ENCODE measurements around the gene PRPF19.

Gene PRPF19

DNA sequence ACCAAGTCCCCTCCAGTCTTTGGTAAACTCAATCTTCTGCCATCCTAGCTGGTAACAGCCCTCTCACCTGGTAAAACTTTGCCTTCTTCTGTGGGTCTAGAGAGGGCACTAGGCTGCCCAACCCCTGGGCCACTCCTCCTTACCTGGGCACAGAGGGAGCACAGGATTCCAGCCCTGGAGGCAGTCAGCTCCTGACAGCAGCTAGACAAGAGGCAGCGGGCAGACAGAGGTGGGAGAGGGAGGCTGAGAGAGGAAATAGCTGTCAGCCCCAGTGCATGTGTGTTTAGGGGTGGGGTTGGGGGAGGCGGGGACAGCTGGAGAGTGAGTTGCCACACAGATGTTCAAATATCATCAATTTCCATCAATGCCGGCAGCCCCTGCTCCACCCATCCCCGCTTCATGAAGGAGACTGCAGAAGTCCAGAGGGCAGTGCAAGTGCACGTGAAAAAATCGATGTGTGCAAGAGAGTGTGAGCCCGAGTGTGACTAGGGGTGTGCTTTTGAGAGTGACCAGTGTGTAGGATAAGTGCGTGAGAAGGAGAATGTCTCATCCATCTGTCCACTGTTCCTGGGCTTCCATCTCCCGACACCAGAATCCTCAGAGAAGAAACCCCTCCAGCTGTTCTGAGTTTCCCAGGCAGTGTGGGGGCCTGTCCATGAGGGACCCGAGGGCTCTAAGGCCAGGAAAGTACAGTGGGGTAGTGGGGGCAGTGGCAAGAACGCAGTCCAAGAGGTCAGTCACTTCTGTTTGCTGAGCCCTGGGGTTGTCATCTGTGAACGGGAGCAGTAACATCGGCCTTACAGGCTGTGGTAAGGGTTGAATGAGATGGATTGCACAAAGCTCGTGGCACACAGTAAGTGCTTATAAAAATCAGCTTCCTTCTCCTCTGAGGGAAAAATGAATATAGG is 50.4 kb downstream of the PRPF19 start, which contains the start of gene PTGDR2:
Gene PTGDR2 (minus strand): TSS at position 225 of the 908 bp plus-strand sequence. CDS start 2,228 bp downstream, outside the sequence.
- no peak within 1 kb of the TSS for H3K27ac ChIP-seq (ENCODE audit: low read length)
- H3K4me1 ChIP-seq (ENCODE audit: control insufficient read depth, insufficient read depth, low read length): peaks cover 8% of the 10 kb centered on the region
- H3K36me3 ChIP-seq (ENCODE audit: control insufficient read depth in 2 of 2, insufficient read depth in 2 of 2, low read length in 2 of 2): peaks cover 3 to 8% of the 10 kb centered on the region in 2 donors
- no peaks in the 10 kb centered on the region for H3K9me3 ChIP-seq (ENCODE audit: control insufficient read depth in 2 of 2, low read length in 2 of 2)
- no peak within 1 kb of the TSS for H3K4me3 ChIP-seq (ENCODE audit: low read length in 2 of 2)
- H3K9ac ChIP-seq (ENCODE audit: low read length in 2 of 2): no peak within 1 kb of the TSS
- H3K27me3 ChIP-seq (ENCODE audit: control insufficient read depth in 1 of 2, insufficient read depth in 2 of 2, low read length in 2 of 2): peaks cover 2 to 4% of the 10 kb centered on the region in 2 donors

GRCh38 chr11:60854847-60855725 is 51.3 kb downstream of the PRPF19 start:
- H3K4me3 ChIP-seq (ENCODE audit: low read length in 2 of 2): no peak overlapping the region
- no peak overlapping the region for H3K27ac ChIP-seq (ENCODE audit: low read length)
- no peak overlapping the region for H3K9ac ChIP-seq (ENCODE audit: low read length in 2 of 2)

DNA sequence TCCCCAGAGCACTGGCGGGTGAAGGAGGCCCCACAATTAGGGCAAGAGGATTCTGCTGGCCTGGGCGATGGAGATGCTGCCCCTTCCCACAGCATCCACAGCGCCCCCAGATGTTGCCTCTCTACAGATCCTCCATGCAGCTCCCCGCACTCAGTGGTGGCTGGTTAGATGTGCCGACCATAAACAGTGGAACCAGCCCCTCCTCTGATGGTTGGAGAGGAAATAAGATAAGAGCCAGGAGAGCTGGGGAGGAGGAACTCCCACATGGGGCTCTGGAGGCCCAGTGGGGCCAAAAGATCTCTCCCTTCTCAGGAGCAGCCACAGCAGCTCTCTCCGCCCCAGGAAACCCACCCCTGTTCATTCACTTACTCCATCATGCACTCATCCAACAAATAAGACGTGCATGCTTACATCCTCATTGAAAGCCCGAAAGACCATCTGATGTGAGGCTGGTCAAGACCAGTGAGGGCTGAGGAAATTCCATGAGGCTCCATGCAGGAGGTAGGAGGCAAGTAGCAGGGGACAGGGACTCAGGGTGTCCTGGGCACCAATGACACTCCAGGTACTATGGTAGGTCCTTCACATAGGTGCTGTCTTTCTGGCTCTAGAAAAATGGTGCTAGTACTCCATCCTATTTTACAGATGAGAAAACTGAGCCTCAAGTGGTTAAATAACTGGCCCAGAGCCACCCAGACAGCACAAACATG is 52.1 kb downstream of the PRPF19 start:
- no peak overlapping the region for H3K4me3 ChIP-seq (ENCODE audit: low read length in 2 of 2)
- peaks cover 2 to 4% of the 10 kb centered on the region in 2 donors for H3K27me3 ChIP-seq (ENCODE audit: control insufficient read depth in 1 of 2, insufficient read depth in 2 of 2, low read length in 2 of 2)
- no peak overlapping the region for H3K9ac ChIP-seq (ENCODE audit: low read length in 2 of 2)
- no peaks in the 10 kb centered on the region for H3K9me3 ChIP-seq (ENCODE audit: control insufficient read depth in 2 of 2, low read length in 2 of 2)
- H3K27ac ChIP-seq (ENCODE audit: low read length): no peak overlapping the region
- peaks cover 8 to 24% of the 10 kb centered on the region in 2 donors for H3K36me3 ChIP-seq (ENCODE audit: control insufficient read depth in 2 of 2, insufficient read depth in 2 of 2, low read length in 2 of 2)
- H3K4me1 ChIP-seq (ENCODE audit: control insufficient read depth, insufficient read depth, low read length): peaks cover 8% of the 10 kb centered on the region

More at GRCh38 chr11:60854847-60855725, 51.3 kb downstream of the PRPF19 start:
- H3K36me3 ChIP-seq (ENCODE audit: control insufficient read depth in 2 of 2, insufficient read depth in 2 of 2, low read length in 2 of 2): peaks cover 8 to 17% of the 10 kb centered on the region in 2 donors
- no peaks in the 10 kb centered on the region for H3K9me3 ChIP-seq (ENCODE audit: control insufficient read depth in 2 of 2, low read length in 2 of 2)
- peaks cover 2 to 4% of the 10 kb centered on the region in 2 donors for H3K27me3 ChIP-seq (ENCODE audit: control insufficient read depth in 1 of 2, insufficient read depth in 2 of 2, low read length in 2 of 2)
- H3K4me1 ChIP-seq (ENCODE audit: control insufficient read depth, insufficient read depth, low read length): peaks cover 8% of the 10 kb centered on the region

- peaks cover 8 to 32% of the 10 kb centered on the region in 2 donors for H3K36me3 ChIP-seq (ENCODE audit: control insufficient read depth in 2 of 2, insufficient read depth in 2 of 2, low read length in 2 of 2)
- H3K4me3 ChIP-seq (ENCODE audit: low read length in 2 of 2): no peak overlapping the region
- H3K9ac ChIP-seq (ENCODE audit: low read length in 2 of 2): no peak overlapping the region
- peaks cover 8% of the 10 kb centered on the region for H3K4me1 ChIP-seq (ENCODE audit: control insufficient read depth, insufficient read depth, low read length)
- H3K27me3 ChIP-seq (ENCODE audit: control insufficient read depth in 1 of 2, insufficient read depth in 2 of 2, low read length in 2 of 2): peaks cover 2 to 4% of the 10 kb centered on the region in 2 donors
- H3K9me3 ChIP-seq (ENCODE audit: control insufficient read depth in 2 of 2, low read length in 2 of 2): no peaks in the 10 kb centered on the region
- H3K27ac ChIP-seq (ENCODE audit: low read length): no peak overlapping the region
Measured at GRCh38 chr11:60852982-60853950, 53.1 kb downstream of the PRPF19 start.

GRCh38 chr11:60852117-60852981 is 54.0 kb downstream of the PRPF19 start:
- peaks cover 8 to 38% of the 10 kb centered on the region in 2 donors for H3K36me3 ChIP-seq (ENCODE audit: control insufficient read depth in 2 of 2, insufficient read depth in 2 of 2, low read length in 2 of 2)
- H3K9ac ChIP-seq (ENCODE audit: low read length in 2 of 2): no peak overlapping the region
- H3K27ac ChIP-seq (ENCODE audit: low read length): no peak overlapping the region
- H3K9me3 ChIP-seq (ENCODE audit: control insufficient read depth in 2 of 2, low read length in 2 of 2): no peaks in the 10 kb centered on the region
- peaks cover 8% of the 10 kb centered on the region for H3K4me1 ChIP-seq (ENCODE audit: control insufficient read depth, insufficient read depth, low read length)
- peaks cover 2 to 4% of the 10 kb centered on the region in 2 donors for H3K27me3 ChIP-seq (ENCODE audit: control insufficient read depth in 1 of 2, insufficient read depth in 2 of 2, low read length in 2 of 2)
- no peak overlapping the region for H3K4me3 ChIP-seq (ENCODE audit: low read length in 2 of 2)

DNA sequence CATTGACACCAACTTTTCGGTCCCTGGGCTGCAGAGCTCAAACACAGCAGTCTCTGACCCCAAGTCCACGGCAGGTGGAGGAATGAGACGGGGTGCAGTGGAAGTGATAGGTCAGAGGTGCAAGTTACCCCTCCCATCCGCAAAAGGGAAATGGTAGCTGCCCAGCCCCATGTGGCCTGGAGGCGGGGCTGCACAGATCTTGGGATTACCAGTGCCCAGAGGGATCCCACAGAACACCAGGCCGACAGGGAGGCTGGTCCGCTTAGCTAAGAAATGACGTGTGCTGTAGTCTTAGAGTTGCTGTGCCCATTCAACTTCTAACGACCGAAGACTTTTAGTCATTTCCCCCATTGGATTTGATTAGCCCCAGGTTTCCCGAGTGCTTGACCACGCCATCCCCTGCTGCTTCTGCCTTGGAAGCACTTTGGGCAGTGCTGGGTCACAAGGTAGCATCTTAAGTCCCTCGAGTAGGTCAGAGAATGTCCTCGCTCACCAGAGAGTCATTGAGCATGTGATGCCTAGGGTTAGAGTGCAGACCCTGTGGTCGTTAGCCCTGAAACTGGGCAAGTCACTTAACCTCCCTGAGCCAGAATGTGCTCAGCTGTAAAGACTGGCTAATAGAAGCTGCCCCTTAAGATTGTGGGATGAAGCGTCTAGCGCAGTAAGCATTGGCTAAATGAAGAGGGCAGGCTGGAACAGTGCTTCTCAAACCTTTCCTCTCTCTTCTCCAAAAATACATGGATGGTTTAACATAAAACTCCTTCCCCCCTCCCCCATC is 54.9 kb downstream of the PRPF19 start:
- Histone ChIP-seq H3K27ac (ENCODE audit: low read length) (no peak overlapping the region), H3K4me3 (ENCODE audit: low read length in 2 of 2) (no peak overlapping the region), H3K9me3 (ENCODE audit: control insufficient read depth in 2 of 2, low read length in 2 of 2) (no peaks in the 10 kb centered on the region), H3K36me3 (ENCODE audit: control insufficient read depth in 2 of 2, insufficient read depth in 2 of 2, low read length in 2 of 2) (peaks cover 8 to 38% of the 10 kb centered on the region in 2 donors), H3K4me1 (ENCODE audit: control insufficient read depth, insufficient read depth, low read length) (peaks cover 8% of the 10 kb centered on the region), H3K27me3 (ENCODE audit: control insufficient read depth in 1 of 2, insufficient read depth in 2 of 2, low read length in 2 of 2) (peaks cover 2% of the 10 kb centered on the region in 2 donors), H3K9ac (ENCODE audit: low read length in 2 of 2) (no peak overlapping the region)

GRCh38 chr11:60849641-60850520 is 56.5 kb downstream of the PRPF19 start:
- Histone ChIP-seq H3K4me3 (ENCODE audit: low read length in 2 of 2) (no peak overlapping the region), H3K9ac (ENCODE audit: low read length in 2 of 2) (no peak overlapping the region), H3K27me3 (ENCODE audit: control insufficient read depth in 1 of 2, insufficient read depth in 2 of 2, low read length in 2 of 2) (peaks cover 0 to 2% of the 10 kb centered on the region in 2 donors), H3K36me3 (ENCODE audit: control insufficient read depth in 2 of 2, insufficient read depth in 2 of 2, low read length in 2 of 2) (peaks cover 8 to 38% of the 10 kb centered on the region in 2 donors), H3K4me1 (ENCODE audit: control insufficient read depth, insufficient read depth, low read length) (peaks cover 5% of the 10 kb centered on the region), H3K9me3 (ENCODE audit: control insufficient read depth in 2 of 2, low read length in 2 of 2) (no peaks in the 10 kb centered on the region), H3K27ac (ENCODE audit: low read length) (no peak overlapping the region)

- Histone ChIP-seq H3K27me3 (ENCODE audit: control insufficient read depth in 1 of 2, insufficient read depth in 2 of 2, low read length in 2 of 2) (no peaks in the 10 kb centered on the region), H3K36me3 (ENCODE audit: control insufficient read depth in 2 of 2, insufficient read depth in 2 of 2, low read length in 2 of 2) (peaks cover 8 to 38% of the 10 kb centered on the region in 2 donors), H3K27ac (ENCODE audit: low read length) (no peak overlapping the region)
Measured at GRCh38 chr11:60848714-60849151, 57.7 kb downstream of the PRPF19 start.

More at GRCh38 chr11:60848714-60849151, 57.7 kb downstream of the PRPF19 start:
- H3K4me3 ChIP-seq (ENCODE audit: low read length in 2 of 2): no peak overlapping the region
- peaks cover 13% of the 10 kb centered on the region for H3K4me1 ChIP-seq (ENCODE audit: control insufficient read depth, insufficient read depth, low read length)
- no peak overlapping the region for H3K9ac ChIP-seq (ENCODE audit: low read length in 2 of 2)
- H3K9me3 ChIP-seq (ENCODE audit: control insufficient read depth in 2 of 2, low read length in 2 of 2): no peaks in the 10 kb centered on the region
